Testis (tissue), 3 donors: ENCODE measurements around the gene ZNF43. TPM values are rescaled to one million over a fixed set of nuclear protein-coding genes. Genes with fewer than 3 reads are reported as not detected.

ENCODE experiments used
- DNase-seq: peaks from one replicate; pipeline ENCODE4 v3.0.0-alpha.2; 2019
- H3K27ac ChIP-seq, 2 donors: fragments of 200-600 bp; sonication (generic); one replicate each; pipeline ENCODE4 v1.5.1; 2019
- H3K27me3 ChIP-seq: fragments of 200-600 bp; sonication (generic); one replicate; pipeline ENCODE4 v1.5.1; 2019
- H3K36me3 ChIP-seq: fragments of 200-600 bp; sonication (generic); one replicate; pipeline ENCODE4 v1.5.1; 2017; ENCODE audit warnings: low read depth; ENCODE audit errors: missing control alignments
- H3K4me1 ChIP-seq: fragments of 200-600 bp; sonication (generic); one replicate; pipeline ENCODE4 v1.5.1; 2019
- H3K4me3 ChIP-seq, 2 donors: fragments of 200-600 bp; sonication (generic); one replicate each; pipeline ENCODE4 v1.5.1; 2017 to 2019
- H3K9me3 ChIP-seq: fragments of 200-600 bp; sonication (generic); one replicate; pipeline ENCODE4 v1.5.1; 2017
- CTCF ChIP-seq, 3 experiments: fragments of 450-650 bp in 2 of 3; fragments of 200-600 bp in 1 of 3; sonication (generic) in 1 of 3; IDR thresholded peaks; one replicate each; pipeline ENCODE4 v1.5.1; 2016 to 2019; ENCODE audit warnings: antibody characterized with exemption in 3 of 3, mild to moderate bottlenecking in 2 of 3, moderate library complexity in 1 of 3
- POLR2A ChIP-seq: fragments of 450-650 bp; IDR thresholded peaks from one replicate; pipeline ENCODE4 v1.6.1; 2017; ENCODE audit warnings: antibody characterized with exemption, mild to moderate bottlenecking, moderate library complexity
- WGBS, 2 donors: methylation state at CpG; one replicate each; pipeline ENCODE4 v1.1.5; 2018; 5-methylcytosine and 5-hydroxymethylcytosine counted together
- intact Hi-C: fragments of 100-400 bp; cut with DNase I; formaldehyde crosslinking; loops from one replicate; pipeline ENCODE4 v1.15.1; 2023; ENCODE audit warnings: low total_unique reads
- polyA plus RNA-seq: library from polyadenylated mRNA; stranded (reverse); fragments of 350-450 nt; fragmentation: Illumina TruSeq; extraction: RNeasy Lipid Tissue Mini Kit (QIAGEN cat#74804); gene quantifications from one replicate; pipeline ENCODE4 v1.2.3, GENCODE V29; 2014; ENCODE audit warnings: low read depth, low replicate concordance; ENCODE audit not compliant: insufficient read depth
- total RNA-seq, 2 donors: library from RNA; depleted of rRNA; stranded (reverse); fragments of >200 nt; gene quantifications; one replicate each; pipeline ENCODE4 v1.2.3, GENCODE V29; 2016

ZNF43 gene
- total and polyA plus RNA-seq, 3 donors from 2014 or later: 6.4 to 30.4 (median 24.0) TPM

DNA sequence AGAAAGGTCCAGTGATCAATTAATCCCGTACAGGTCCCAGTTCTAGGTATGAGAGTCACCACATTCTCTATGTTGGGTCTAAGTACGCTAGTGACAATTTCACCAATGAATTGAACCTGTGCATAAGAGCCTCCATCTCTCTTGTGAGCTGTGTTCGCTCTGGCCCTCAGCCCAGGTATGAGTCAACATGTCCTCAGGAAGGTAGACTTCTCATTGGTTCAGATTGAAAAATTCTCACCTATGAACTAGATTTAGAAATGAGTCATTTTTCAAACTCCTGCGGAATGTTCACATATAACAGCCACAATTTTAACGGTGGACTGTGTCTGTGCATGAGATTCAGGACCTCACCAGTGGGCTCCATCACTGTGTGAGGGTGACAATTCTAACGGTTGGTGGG is 12.7 kb upstream of the ZNF43 start:
- no peaks in the 10 kb centered on the region for H3K36me3 ChIP-seq
- H3K4me1 ChIP-seq: no peaks in the 10 kb centered on the region
- intact Hi-C loops: no loop called here
- H3K4me3 ChIP-seq: no peak overlapping the region
- no peak overlapping the region for H3K27ac ChIP-seq
- TF ChIP-seq CTCF (IDR thresholded peaks at IDR 0.05) (no peak), POLR2A (no peak)
- 77 to 98% methylated on average over 6 of the region's 6 CpGs for WGBS, 2 donors
- no peaks in the 10 kb centered on the region for H3K9me3 ChIP-seq
- DNase-seq: no peak
- no peaks in the 10 kb centered on the region for H3K27me3 ChIP-seq

GRCh38 chr19:21843081-21843480 is 7.1 kb upstream of the ZNF43 start:
- Histone ChIP-seq H3K9me3 (no peaks in the 10 kb centered on the region), H3K4me3 (no peak overlapping the region), H3K36me3 (no peaks in the 10 kb centered on the region), H3K27me3 (no peaks in the 10 kb centered on the region), H3K4me1 (no peaks in the 10 kb centered on the region), H3K27ac (no peak overlapping the region)
- TF ChIP-seq POLR2A (no peak), CTCF (IDR thresholded peaks at IDR 0.05) (no peak)
- 97 to 99% methylated on average over 5 of the region's 5 CpGs for WGBS, 2 donors
- intact Hi-C loops: no loop called here
- DNase-seq: no peak

DNA sequence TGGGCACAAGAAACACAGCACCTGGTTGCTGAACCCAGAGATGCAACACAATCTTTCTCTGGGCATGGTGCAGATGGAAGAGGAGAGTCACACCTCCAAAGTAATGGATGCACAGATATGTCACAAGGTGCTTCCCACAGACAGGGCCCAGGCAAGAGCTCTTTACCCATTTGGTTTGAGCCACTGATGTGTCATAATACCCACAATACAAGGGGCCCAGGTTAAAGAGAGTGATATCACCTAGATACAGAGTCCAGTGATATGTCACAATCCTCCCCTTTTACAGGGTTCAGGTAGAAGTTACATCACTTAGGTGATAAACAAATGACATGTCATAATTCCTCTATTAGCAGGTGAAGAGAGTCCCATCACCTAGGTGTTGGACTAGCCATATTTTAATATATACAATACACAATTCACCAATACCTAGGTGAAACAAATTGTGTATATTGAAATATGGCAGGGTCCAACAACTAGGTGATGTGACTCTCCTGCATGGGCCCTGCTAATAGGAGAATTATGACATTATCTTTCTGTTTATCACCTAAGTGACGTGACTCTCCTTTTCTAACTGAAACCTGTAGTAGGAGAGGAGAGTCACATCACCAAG is 5.6 kb upstream of the ZNF43 start:
- WGBS, 2 donors: 54 to 75% methylated on average over 1 of the region's 1 CpG
- Histone ChIP-seq H3K36me3 (no peaks in the 10 kb centered on the region), H3K4me3 (no peak overlapping the region), H3K27ac (no peak overlapping the region), H3K9me3 (no peaks in the 10 kb centered on the region), H3K4me1 (peaks cover 2% of the 10 kb centered on the region), H3K27me3 (no peaks in the 10 kb centered on the region)
- DNase-seq: no peak
- TF ChIP-seq POLR2A: no peak
- no peak for TF ChIP-seq CTCF (IDR thresholded peaks at IDR 0.05)
- intact Hi-C loops: no loop called here

DNA sequence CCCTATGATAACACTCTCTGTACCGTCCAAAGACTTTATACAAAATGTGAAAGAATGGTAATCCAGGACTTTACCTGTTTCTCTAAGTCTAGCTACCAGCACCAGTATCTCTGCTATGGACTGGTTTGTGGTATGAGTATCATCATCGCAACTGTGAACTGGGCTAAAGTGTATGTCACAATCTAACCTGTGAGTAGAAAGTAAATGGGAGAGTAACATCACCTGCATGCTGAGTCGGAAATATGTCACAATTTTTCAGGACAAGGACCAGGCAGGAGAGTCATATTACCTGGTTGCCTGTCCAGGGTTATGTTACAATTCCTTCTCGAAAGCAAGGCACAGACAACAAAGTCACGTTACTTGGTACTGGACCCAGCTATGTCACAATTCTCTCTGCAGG is 5.1 kb upstream of the ZNF43 start:
- WGBS, 2 donors: 91 to 97% methylated on average over 5 of the region's 5 CpGs
- intact Hi-C loops: no loop called here
- Histone ChIP-seq H3K4me3 (no peak overlapping the region), H3K36me3 (no peaks in the 10 kb centered on the region), H3K9me3 (no peaks in the 10 kb centered on the region), H3K4me1 (peaks cover 5% of the 10 kb centered on the region), H3K27me3 (no peaks in the 10 kb centered on the region), H3K27ac (no peak overlapping the region)
- TF ChIP-seq CTCF (IDR thresholded peaks at IDR 0.05) (no peak), POLR2A (no peak)
- no peak for DNase-seq

- Histone ChIP-seq H3K27me3 (no peaks in the 10 kb centered on the region), H3K36me3 (no peaks in the 10 kb centered on the region), H3K4me3 (no peak overlapping the region), H3K27ac (no peak overlapping the region), H3K4me1 (peaks cover 5% of the 10 kb centered on the region), H3K9me3 (no peaks in the 10 kb centered on the region)
- 88 to 89% methylated on average over 1 of the region's 1 CpG for WGBS, 2 donors
- intact Hi-C loops: no loop called here
- no peak for DNase-seq
- TF ChIP-seq CTCF (IDR thresholded peaks at IDR 0.05) (no peak), POLR2A (no peak)
Measured at GRCh38 chr19:21839976-21840375, 4.0 kb upstream of the ZNF43 start.
